Activated gamma-delta T cell treated with Interleukin-2 at 50 U/mL for 16 hours (primary cell): ENCODE results near the gene SBF2.
"Not testable (repeated sequence)": the region's sequence is repeated elsewhere in the genome, so short reads cannot be mapped to it uniquely, and the experiment has no call there.

Source experiments
- DNase-seq: peaks from one replicate; pipeline ENCODE4 v3.0.0-alpha.2; 2020

The SBF2 gene

DNA sequence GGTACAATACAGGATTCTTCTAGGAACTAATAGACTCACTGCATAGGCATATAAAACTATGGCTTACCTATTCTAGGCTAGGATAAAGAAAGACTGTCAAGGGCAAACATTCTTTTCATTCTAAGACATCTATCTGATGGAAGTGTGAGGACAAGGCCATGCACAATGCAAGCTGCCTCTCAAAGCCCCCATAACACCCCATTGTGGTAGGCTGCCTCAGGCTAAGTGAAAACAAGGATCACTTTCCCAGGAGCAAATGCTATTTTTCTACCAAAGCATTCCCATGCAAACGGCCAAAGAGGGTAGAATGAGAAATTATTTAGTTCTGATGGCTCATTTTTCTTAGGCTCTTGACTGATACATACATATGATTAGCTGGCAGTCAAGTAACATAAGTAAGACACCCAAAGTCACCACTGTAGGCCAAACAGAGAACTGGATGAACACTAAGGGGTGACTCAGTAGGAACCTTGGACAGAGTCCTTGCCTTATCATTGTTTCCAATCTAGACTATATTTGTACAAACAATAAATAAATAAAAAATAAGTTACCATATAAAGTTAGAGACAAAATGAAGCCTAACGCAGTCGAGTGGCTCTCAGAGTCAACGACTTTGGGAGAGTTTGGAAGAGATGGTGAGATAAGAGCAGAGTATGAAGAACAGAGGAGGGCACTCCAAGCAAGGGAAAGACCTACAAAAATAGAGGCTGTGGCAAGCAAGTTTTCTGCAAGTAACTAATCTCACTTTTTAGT lies 303.6 kb downstream of the SBF2 start:
- no peak for DNase-seq

DNA sequence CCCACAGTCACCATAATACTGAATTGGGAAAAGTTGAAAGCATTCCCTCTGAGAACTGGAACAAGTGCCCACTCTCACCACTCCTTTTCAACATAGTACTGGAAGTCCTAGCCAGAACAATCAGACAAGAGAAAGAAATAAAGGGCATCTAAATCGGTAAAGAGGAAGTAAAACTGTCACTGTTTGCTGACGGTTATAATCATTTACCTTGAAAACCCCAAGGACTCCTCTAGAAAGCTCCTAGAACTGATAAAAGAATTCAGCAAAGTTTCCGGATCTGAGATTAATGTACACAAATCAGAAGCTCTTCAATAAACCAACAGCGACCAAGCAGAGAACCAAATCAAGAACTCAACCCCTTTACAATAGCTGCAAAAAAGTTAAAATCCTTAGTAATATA lies 306.7 kb downstream of the SBF2 start:
- DNase-seq, result not testable (repeated sequence)

DNA sequence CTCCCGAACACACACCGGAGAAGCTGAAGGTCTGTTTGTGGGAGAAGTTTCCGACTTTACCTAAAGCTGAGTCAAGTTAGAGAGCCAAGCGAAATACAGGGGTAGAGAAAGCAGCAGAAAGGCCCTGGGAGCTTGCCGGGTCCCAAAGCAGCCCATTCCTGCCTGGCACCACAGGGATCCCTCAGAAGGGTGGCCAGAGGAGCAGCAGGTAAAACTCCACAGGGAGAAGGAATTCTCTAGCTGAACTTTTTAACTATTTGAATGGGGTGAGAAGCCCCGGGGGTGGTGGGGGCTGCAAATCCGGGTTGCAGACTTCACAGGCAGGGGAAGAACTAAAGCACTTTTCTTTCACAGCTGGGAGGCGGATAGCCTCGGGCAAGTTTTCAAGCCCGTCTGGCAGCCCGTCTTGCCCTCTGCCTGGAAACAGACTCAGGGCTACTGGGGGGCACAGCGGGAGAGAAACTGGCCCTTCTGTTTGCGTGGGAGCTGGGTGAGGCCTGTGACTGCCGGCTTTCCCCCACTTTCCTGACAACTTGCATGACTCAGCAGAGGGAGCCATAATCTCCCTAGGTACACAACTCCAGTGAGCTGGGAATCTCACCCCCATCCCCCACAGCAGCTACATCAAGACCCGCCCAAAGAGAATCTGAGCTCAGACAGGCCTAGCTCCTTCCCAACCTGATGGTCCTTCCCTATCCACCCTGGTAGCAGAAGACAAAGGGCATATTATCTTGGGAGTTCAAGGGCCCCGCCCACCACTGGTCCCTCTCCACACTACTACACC lies 311.0 kb downstream of the SBF2 start:
- DNase-seq, result no peak

GRCh38 chr11:9982127-9982795 lies 311.8 kb downstream of the SBF2 start:
- DNase-seq, result no peak

GRCh38 chr11:9980931-9981330 lies 313.1 kb downstream of the SBF2 start:
- no peak for DNase-seq

- DNase-seq, result no peak
These were observed 316.5 kb downstream of the SBF2 start for GRCh38 chr11:9977554-9977953.

- DNase-seq, result no peak
These were observed 319.6 kb downstream of the SBF2 start for GRCh38 chr11:9974375-9974774.

DNA sequence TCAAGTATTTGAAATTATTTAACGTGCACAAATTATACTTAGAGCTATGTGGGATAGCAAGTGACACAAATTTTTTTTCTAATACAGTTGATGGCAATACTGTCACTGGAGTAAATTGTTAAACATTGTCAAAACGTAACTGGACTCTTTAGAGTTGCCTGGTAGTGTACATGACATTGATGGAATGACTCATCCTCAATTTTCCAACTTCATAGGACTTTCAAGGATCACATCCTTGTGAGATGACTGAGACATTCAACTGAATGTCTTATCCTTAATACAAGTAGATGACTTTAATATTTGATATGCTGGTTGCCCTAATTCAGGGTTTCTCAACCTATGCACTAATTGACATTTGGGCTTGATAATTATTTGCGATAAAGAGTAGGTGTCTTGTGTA lies 320.1 kb downstream of the SBF2 start:
- no peak for DNase-seq

GRCh38 chr11:9972989-9973388 lies 321.0 kb downstream of the SBF2 start:
- DNase-seq, result no peak

DNA sequence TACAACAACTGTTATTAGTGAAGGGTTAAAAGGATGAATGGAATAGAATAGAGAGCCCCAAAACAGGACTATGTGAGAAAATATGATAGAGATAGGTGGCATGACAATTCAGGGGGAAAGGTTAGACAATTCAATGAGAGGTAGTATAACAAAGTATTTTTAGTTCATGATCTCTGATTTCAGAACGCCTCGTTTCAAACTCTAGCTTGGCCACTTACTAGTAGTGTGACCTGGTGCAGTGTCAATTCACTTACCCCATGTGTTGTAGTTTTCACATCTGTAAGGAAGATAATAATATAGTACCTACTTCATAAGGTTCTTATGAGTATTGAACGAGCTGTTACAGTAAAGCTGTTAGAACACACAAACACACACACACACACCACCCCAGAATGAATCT lies 322.1 kb downstream of the SBF2 start:
- no peak for DNase-seq

- no peak for DNase-seq
These were observed 325.0 kb downstream of the SBF2 start for GRCh38 chr11:9969068-9969467.

DNA sequence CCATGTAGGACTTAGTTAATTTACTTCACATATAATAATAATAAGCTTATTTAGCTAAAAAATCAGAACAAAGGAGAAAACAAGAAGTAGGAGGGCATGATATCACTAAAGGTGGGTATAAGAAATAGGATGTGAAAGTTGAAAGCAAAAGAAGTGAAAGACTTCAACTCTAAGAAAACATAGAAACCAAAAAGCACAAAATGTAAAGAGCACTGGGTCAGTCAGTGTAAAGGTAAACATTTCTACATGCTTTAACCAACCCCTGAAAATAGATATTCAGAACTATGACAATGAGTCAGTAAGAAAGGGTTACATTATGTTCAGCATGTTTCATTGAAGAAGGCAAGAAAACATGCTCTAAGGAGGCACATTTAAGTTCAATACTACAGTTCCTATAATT lies 331.3 kb downstream of the SBF2 start:
- DNase-seq, result no peak

DNA sequence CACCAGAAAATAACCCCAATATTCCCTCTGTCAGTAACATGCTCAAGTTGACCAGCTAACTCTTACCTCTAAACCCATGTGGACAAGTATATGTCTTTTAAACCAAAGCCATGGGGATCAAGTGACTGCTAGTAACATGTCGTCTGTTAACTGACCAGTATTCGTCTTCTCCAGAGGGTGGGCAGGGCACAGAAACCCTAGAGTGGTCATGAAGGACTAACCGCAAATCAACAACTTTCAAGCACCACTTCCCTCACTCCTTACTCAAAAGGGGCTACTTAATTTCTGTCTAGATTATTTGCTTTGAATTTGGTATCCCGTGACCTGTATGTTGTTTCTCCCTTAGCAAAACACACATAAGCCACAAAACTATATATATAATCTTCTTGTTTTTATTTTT lies 336.9 kb downstream of the SBF2 start:
- DNase-seq, result no peak

GRCh38 chr11:9956483-9956882 lies 337.5 kb downstream of the SBF2 start:
- DNase-seq, result no peak

GRCh38 chr11:9955391-9955790 lies 338.6 kb downstream of the SBF2 start:
- no peak for DNase-seq

- DNase-seq, result no peak
These were observed 339.9 kb downstream of the SBF2 start for GRCh38 chr11:9953994-9954626.

GRCh38 chr11:9952511-9953196 lies 341.4 kb downstream of the SBF2 start:
- no peak for DNase-seq

DNA sequence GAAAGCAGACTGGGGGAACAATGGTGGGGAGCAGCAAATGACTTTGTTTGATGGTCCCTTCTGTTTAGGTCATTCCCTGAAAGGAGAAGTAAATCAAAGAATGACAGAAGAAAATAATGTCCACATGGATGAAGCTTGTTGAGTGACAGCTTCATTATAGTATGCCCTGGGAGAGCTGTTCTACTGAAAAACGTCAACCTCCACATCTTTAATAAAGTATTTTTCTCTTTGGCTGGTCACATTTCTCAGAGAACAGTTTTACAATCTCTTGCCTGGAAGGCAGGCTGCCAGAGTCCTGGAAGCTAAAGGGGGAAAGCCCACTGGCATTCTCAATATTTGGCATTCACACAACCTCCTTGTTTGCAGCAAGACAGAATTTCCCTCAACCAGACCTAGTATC lies 342.2 kb downstream of the SBF2 start:
- DNase-seq, result no peak

GRCh38 chr11:9950462-9950861 lies 343.6 kb downstream of the SBF2 start:
- DNase-seq, result no peak

DNA sequence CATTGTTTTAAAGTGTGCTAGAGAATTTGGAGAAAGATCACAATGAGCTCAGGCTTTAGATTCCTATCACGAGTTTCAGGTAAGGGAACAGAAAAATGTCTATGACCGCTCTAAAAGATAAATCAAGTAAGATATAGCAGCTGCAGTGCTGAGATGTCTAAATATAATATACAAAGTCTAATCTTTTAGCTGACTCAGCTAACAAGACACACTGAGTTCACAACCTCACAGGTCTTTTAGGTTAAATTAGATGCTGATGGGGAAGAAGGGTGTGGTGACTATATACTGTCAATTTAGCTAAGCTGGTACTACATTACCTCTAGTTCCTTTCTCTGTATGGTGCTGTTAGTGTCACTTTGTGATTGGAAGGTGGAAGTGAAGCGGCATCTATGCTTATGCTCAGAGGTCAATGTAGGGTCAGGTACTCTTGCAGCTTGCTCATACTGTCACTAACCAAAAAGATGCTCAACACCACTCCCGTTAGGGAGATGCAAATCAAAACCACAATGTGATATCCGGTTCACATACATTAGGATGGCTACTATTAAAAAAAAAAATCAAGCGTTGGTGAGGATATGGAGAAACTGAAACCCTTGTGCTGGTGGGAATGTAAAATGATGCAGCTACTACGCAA lies 346.7 kb downstream of the SBF2 start:
- DNase-seq, result no peak

DNA sequence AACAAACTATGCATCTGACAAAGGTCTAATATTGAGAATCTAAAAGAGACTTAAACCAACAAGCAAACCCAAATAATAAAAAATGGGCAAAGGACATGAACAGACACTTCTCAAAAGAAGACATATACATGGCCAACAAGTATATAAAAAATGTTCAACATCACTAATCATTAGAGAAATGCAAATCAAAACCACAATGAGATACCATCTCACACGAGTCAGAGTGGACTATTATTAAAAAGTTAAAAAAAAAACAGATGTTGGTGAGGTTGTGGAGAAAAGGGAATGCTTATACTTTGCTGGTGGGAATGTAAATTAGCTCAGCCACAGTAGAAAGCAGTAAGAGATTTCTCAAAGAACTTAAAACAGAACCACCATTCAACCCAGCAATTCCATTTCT lies 348.3 kb downstream of the SBF2 start:
- DNase-seq, result not testable (repeated sequence)

GRCh38 chr11:9943386-9944110 lies 350.5 kb downstream of the SBF2 start:
- DNase-seq, result no peak
